ENCODE measurements around the gene CAMK1.
A peak's percentile ranks its signal among the peaks of the same experiment; 100 is the strongest.

CAMK1 gene

DNA sequence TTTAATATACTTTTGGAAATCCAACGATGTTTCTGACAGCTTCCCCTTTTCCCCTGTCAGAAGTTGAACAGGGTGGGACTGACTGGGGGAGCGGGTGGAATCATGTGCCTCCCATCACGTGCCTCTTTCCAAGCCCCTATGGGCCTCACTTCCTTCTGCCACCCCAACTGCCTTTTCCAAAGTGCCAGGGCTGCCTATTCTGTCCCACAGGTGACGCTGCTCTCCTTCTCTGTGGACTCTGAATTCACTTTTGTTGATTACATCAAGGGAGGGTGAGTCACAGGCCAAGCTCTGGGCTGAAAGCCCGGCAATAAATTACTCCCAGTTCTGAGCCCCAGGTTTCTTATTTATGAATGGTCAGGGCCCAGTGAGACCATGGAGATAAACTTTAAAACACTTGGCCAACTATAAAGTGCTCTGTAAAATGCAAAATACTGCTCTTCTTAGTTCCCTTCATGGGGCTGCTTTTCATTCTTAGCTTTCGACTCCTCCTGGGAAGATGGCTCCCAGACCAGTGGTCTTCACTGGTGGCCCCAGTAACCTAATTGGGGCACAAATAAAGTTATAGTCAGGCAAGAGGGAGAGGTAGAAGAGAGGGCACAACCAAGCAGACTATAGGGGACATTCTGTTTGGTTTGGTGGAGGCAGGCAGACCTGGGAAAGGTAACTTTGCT is 53.8 kb downstream of the CAMK1 start:
- Histone ChIP-seq H3K4me3 (no peak overlapping the region), H3K27ac (peak overlapping the region; percentile 56 to 64), H3K36me3 (no peaks in the 10 kb centered on the region), H3K4me1 (peaks cover 0 to 15% (median 5%) of the 10 kb centered on the region in 4 donors), H3K9me3 (no peaks in the 10 kb centered on the region), H3K27me3 (no peaks in the 10 kb centered on the region)
- TF ChIP-seq, protein P1, sequence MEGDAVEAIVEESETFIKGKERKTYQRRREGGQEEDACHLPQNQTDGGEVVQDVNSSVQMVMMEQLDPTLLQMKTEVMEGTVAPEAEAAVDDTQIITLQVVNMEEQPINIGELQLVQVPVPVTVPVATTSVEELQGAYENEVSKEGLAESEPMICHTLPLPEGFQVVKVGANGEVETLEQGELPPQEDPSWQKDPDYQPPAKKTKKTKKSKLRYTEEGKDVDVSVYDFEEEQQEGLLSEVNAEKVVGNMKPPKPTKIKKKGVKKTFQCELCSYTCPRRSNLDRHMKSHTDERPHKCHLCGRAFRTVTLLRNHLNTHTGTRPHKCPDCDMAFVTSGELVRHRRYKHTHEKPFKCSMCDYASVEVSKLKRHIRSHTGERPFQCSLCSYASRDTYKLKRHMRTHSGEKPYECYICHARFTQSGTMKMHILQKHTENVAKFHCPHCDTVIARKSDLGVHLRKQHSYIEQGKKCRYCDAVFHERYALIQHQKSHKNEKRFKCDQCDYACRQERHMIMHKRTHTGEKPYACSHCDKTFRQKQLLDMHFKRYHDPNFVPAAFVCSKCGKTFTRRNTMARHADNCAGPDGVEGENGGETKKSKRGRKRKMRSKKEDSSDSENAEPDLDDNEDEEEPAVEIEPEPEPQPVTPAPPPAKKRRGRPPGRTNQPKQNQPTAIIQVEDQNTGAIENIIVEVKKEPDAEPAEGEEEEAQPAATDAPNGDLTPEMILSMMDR (IDR thresholded peaks at IDR 0.05) = peak; percentile 81 to 82
- intact Hi-C loops (cut with DNase I; ENCODE audit: low total_unique reads) = no loop called here
- DNase-seq = peak; percentile 86 to 89

DNA sequence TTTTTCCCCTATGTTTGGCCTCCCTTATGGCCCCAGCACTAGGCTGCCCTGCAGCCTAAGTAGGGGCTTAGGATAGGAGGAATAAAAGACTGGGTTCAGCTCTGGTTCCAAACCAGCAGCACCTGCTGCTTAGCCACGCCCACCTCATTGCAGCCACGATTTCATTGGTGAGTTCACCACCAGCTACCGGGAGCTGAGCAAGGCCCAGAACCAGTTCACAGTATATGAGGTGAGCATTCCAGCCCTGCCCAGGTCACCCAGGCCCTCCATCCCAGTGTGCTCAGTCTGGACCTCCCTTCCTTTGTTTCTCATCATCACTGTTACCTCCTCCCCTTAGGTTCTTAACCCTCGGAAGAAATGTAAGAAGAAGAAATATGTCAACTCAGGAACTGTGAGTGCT is 54.6 kb downstream of the CAMK1 start:
- intact Hi-C loops (cut with DNase I; ENCODE audit: low total_unique reads) = no loop called here

DNA sequence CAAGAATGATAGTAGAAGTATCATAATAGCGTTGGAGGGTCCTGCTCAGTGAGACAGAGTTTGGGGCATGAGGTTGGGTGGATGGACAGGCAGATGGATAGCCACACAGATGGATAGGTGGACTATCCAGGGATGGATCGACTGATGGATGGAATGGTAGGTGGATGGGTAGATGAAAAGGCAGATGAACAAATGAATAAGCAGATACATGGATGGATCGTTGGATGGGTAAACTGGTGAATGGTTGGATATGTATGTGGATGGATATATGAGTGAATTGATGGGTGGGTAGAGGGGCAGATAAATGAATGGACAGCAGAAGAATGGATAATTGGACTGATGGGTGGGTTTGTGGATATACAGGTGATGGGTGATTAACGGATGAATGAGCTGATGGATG is 56.6 kb downstream of the CAMK1 start:
- H3K36me3 ChIP-seq = no peaks in the 10 kb centered on the region
- intact Hi-C loops (cut with DNase I; ENCODE audit: low total_unique reads) = no loop called here
- no peak for DNase-seq
- TF ChIP-seq, protein P1 (IDR thresholded peaks at IDR 0.05) = no peak
- no peaks in the 10 kb centered on the region for H3K27me3 ChIP-seq
- H3K4me3 ChIP-seq = no peak overlapping the region
- H3K9me3 ChIP-seq = no peaks in the 10 kb centered on the region
- no peak overlapping the region for H3K27ac ChIP-seq
- H3K4me1 ChIP-seq = peaks cover 0 to 15% (median 5%) of the 10 kb centered on the region in 4 donors

More for the DNA sequence above, 54.6 kb downstream of the CAMK1 start:
- TF ChIP-seq, protein P1 (IDR thresholded peaks at IDR 0.05) = no peak
- no peak for DNase-seq
- H3K9me3 ChIP-seq = no peaks in the 10 kb centered on the region
- H3K27ac ChIP-seq = peak overlapping the region; percentile 34 to 64
- H3K27me3 ChIP-seq = no peaks in the 10 kb centered on the region
- no peaks in the 10 kb centered on the region for H3K36me3 ChIP-seq
- peaks cover 0 to 15% (median 5%) of the 10 kb centered on the region in 4 donors for H3K4me1 ChIP-seq
- H3K4me3 ChIP-seq = no peak overlapping the region

DNA sequence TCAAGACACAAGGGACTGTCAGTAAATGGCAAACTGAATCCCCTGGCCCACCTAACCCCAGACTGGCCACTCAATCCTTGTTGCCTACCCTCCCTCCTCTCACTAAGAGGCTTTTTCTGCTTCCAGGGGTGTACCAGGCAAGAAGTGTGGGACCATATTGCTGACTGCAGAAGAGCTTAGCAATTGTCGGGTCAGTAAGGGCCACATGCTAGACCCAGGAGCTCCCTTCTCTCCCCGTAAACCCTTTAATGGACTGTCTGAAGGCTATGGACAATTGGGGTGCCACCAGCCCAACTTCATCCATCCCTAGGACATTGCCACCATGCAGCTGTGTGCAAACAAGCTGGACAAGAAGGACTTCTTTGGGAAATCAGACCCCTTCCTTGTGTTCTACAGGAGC is 57.3 kb downstream of the CAMK1 start:
- Histone ChIP-seq H3K4me3 (no peak overlapping the region), H3K36me3 (no peaks in the 10 kb centered on the region), H3K9me3 (no peaks in the 10 kb centered on the region), H3K27ac (no peak overlapping the region), H3K4me1 (peaks cover 0 to 15% (median 5%) of the 10 kb centered on the region in 4 donors), H3K27me3 (no peaks in the 10 kb centered on the region)
- DNase-seq = no peak
- TF ChIP-seq, protein P1 (IDR thresholded peaks at IDR 0.05) = no peak
- intact Hi-C loops (cut with DNase I; ENCODE audit: low total_unique reads) = no loop called here

DNA sequence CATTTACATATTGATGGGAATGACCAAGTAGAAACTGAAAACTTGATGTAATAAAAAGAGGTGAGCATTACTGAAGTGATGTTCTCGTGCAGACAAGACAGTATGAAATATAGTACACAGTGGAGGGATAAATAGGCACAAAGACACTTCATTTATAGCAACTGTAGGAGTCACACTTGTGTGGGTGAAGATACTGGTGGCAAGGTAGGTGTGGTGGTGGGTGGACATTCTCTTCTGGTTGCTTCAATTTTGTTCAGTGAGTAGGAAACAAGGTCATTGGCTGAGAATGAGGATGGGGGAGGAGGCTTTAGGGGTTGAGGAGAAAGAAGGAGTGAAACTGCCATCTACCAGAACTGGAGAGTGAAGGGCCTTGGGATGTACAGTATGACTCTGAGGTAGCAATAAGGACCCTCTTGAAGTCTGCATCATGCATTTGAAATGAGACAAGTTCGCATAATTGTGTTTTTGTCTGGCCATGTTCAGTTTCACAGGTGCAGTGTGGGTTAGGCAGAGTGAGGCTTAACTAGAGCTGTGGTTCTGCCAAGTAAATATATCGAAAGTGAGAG is 59.5 kb downstream of the CAMK1 start:
- H3K4me3 ChIP-seq = no peak overlapping the region
- DNase-seq = no peak
- H3K4me1 ChIP-seq = peaks cover 0 to under 1% (median 0%) of the 10 kb centered on the region in 4 donors
- intact Hi-C loops (cut with DNase I; ENCODE audit: low total_unique reads) = no loop called here
- TF ChIP-seq, protein P1 (IDR thresholded peaks at IDR 0.05) = no peak
- H3K27me3 ChIP-seq = no peaks in the 10 kb centered on the region
- H3K9me3 ChIP-seq = no peaks in the 10 kb centered on the region
- H3K27ac ChIP-seq = no peak overlapping the region
- H3K36me3 ChIP-seq = no peaks in the 10 kb centered on the region

All from tibial artery (tissue), 4 donors.